ELF-1 (cell line): ENCODE measurements around the gene PGM2L1.
"Not testable (repeated sequence)": the region's sequence is repeated elsewhere in the genome, so short reads cannot be mapped to it uniquely, and the experiment has no call there.

Experiments
- DNase-seq: peaks from one replicate; pipeline ENCODE4 v3.0.0-alpha.2; 2016; ENCODE audit warnings: low read depth, low spot score

Gene PGM2L1

GRCh38 chr11:74338963-74339362 is 59.3 kb downstream of the PGM2L1 start:
- no peak for DNase-seq

- DNase-seq, result no peak
Observed at GRCh38 chr11:74333193-74333592, 65.0 kb downstream of the PGM2L1 start.

- DNase-seq, result no peak
Observed at GRCh38 chr11:74332291-74332690, 65.9 kb downstream of the PGM2L1 start.

- DNase-seq, result not testable (repeated sequence)
Observed at GRCh38 chr11:74331000-74331399, 67.2 kb downstream of the PGM2L1 start.

GRCh38 chr11:74330075-74330858 is 68.0 kb downstream of the PGM2L1 start:
- DNase-seq, result no peak

GRCh38 chr11:74327076-74327475 is 71.2 kb downstream of the PGM2L1 start:
- DNase-seq, result no peak

- no peak for DNase-seq
Observed at GRCh38 chr11:74326665-74327064, 71.6 kb downstream of the PGM2L1 start.

GRCh38 chr11:74325649-74326645 is 72.3 kb downstream of the PGM2L1 start:
- no peak for DNase-seq

- no peak for DNase-seq
Observed at GRCh38 chr11:74322667-74323066, 75.6 kb downstream of the PGM2L1 start.

GRCh38 chr11:74321487-74322188 is 76.6 kb downstream of the PGM2L1 start:
- DNase-seq, result peak; percentile 32

GRCh38 chr11:74320538-74320937 is 77.7 kb downstream of the PGM2L1 start:
- no peak for DNase-seq

GRCh38 chr11:74319139-74319816 is 79.0 kb downstream of the PGM2L1 start:
- DNase-seq, result no peak

- no peak for DNase-seq
Observed at GRCh38 chr11:74318241-74318932, 79.8 kb downstream of the PGM2L1 start.

- no peak for DNase-seq
Observed at GRCh38 chr11:74316772-74317505, 81.3 kb downstream of the PGM2L1 start.

GRCh38 chr11:74312326-74312725 is 85.9 kb downstream of the PGM2L1 start:
- no peak for DNase-seq

GRCh38 chr11:74311352-74311926 is 86.8 kb downstream of the PGM2L1 start, which contains the start of gene P4HA3:
Gene P4HA3 (minus strand): TSS chr11:74311640. CDS start chr11:74311611, 29 bp downstream.
- DNase-seq, result peak; percentile 66

GRCh38 chr11:74310857-74311256 is 87.4 kb downstream of the PGM2L1 start:
- no peak for DNase-seq

- no peak for DNase-seq
Observed at GRCh38 chr11:74307434-74307833, 90.8 kb downstream of the PGM2L1 start.

GRCh38 chr11:74306435-74307175 is 91.6 kb downstream of the PGM2L1 start:
- no peak for DNase-seq
